ENCODE results near the gene CDK5R2. TPM values are rescaled to one million over a fixed set of nuclear protein-coding genes. Genes with fewer than 3 reads are reported as not detected.

Gene CDK5R2
- polyA plus RNA-seq, 1 donor (not counting 4 experiments of a cell fraction or from before 2014, with no cell fraction given), result not detected

DNA sequence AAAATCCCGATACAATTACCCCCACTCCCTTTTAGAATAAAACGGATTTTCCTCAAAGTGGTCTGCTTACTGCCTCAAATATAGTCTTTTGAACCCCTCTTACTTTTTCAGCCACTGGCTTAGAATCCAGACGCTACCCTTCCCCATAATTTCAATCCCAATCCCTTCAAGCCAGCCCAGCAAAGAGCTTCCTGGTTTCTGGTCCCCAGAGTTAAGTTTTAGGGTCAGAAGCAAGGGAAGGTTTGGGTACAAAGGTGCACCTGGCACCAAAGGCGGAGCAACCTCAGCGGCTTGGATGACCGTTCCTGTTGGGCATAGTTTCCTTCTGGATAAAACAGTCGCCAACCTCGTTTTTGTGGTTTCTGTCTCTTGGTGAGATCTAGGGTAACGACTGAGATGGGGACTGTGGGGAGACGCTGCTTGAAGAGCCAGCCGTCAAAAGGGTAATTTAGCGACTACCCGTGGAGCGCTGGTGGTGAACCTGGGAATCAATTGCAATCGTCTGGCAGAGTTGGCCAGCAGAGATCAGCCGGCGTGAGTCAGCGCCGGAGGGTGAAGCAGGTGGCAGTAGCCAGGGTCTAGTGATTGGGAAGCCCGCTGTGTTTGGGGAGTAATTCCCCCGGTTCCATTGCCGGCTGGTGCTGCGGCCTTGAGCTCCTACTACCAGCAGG lies 23.9 kb downstream of the CDK5R2 start:
- no peaks in the 10 kb centered on the region for H3K9me3 ChIP-seq (ENCODE audit: control insufficient read depth, low read depth, low read length)
- no peak for TF ChIP-seq EZH2 (IDR thresholded peaks at IDR 0.05; ENCODE audit: low read length)
- TF ChIP-seq, protein P1, sequence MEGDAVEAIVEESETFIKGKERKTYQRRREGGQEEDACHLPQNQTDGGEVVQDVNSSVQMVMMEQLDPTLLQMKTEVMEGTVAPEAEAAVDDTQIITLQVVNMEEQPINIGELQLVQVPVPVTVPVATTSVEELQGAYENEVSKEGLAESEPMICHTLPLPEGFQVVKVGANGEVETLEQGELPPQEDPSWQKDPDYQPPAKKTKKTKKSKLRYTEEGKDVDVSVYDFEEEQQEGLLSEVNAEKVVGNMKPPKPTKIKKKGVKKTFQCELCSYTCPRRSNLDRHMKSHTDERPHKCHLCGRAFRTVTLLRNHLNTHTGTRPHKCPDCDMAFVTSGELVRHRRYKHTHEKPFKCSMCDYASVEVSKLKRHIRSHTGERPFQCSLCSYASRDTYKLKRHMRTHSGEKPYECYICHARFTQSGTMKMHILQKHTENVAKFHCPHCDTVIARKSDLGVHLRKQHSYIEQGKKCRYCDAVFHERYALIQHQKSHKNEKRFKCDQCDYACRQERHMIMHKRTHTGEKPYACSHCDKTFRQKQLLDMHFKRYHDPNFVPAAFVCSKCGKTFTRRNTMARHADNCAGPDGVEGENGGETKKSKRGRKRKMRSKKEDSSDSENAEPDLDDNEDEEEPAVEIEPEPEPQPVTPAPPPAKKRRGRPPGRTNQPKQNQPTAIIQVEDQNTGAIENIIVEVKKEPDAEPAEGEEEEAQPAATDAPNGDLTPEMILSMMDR (optimal IDR thresholded peaks at IDR 0.05 in 1 of 3, IDR thresholded peaks at IDR 0.05 in 1 of 3, conservative IDR thresholded peaks at IDR 0.05 in 1 of 3; ENCODE audit: extremely low read depth in 1 of 3, insufficient read depth in 2 of 3, low read length in 3 of 3), result no peak
- no peak overlapping the region for H2AFZ ChIP-seq (ENCODE audit: control insufficient read depth, low read length)
- H3K9ac ChIP-seq (ENCODE audit: control insufficient read depth, extremely low read depth, insufficient read depth, low read length), result no peak overlapping the region
- H3K36me3 ChIP-seq (ENCODE audit: control insufficient read depth in 2 of 2, extremely low read depth in 1 of 2, insufficient read depth in 2 of 2, low read length in 2 of 2), result no peaks in the 10 kb centered on the region
- DNase-seq (ENCODE audit: low read depth, low spot score), result no peak
- FAIRE-seq, result no peak
- no peaks in the 10 kb centered on the region for H3K79me2 ChIP-seq (ENCODE audit: control insufficient read depth, insufficient read depth, low read length)
- no peaks in the 10 kb centered on the region for H3K9me1 ChIP-seq (ENCODE audit: control insufficient read depth, extremely low read depth, insufficient read depth, low read length)
- H3K27me3 ChIP-seq (ENCODE audit: control insufficient read depth, extremely low read depth, insufficient read depth, low read length), result peaks cover 83% of the 10 kb centered on the region
- no peak overlapping the region for H3K27ac ChIP-seq (ENCODE audit: control insufficient read depth, insufficient read depth, low read length)
- peaks cover 4% of the 10 kb centered on the region for H3K4me1 ChIP-seq (ENCODE audit: control insufficient read depth, extremely low read depth, insufficient read depth, low read length)
- dilution Hi-C loops (cut with MboI; ENCODE audit: extremely low pct_ligation_motif_present, low sequenced_read_pairs), result no loop called here
- no peaks in the 10 kb centered on the region for H4K20me1 ChIP-seq (ENCODE audit: control insufficient read depth, extremely low read depth, insufficient read depth, low read length)
- H3K4me3 ChIP-seq (ENCODE audit: control insufficient read depth in 2 of 3, extremely low read depth in 1 of 3, insufficient read depth in 2 of 3, low read depth in 1 of 3, low read length in 3 of 3), result no peak overlapping the region
- H3K4me2 ChIP-seq (ENCODE audit: control insufficient read depth, extremely low read depth, insufficient read depth, low read depth, low read length), result no peak overlapping the region

DNA sequence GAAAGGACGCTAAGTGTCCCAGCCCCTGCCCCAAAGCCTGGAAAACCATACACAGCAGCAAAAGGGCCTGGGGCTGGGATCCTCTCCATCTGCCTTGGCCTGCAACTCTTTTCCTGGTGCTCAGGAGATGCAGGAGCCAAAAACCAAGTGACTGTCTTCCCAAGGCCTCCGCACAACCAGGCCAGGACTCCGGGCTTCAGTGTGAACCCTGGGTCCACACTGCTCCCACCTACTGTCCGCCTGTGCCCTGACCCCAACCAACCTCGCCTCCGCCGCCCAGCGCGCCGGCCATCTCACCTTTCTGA lies 24.4 kb downstream of the CDK5R2 start:
- H3K27ac ChIP-seq (ENCODE audit: control insufficient read depth, insufficient read depth, low read length), result no peak overlapping the region
- H3K9ac ChIP-seq (ENCODE audit: control insufficient read depth, extremely low read depth, insufficient read depth, low read length), result no peak overlapping the region
- H3K4me2 ChIP-seq (ENCODE audit: control insufficient read depth, extremely low read depth, insufficient read depth, low read depth, low read length), result no peak overlapping the region
- no peaks in the 10 kb centered on the region for H3K9me1 ChIP-seq (ENCODE audit: control insufficient read depth, extremely low read depth, insufficient read depth, low read length)
- TF ChIP-seq, protein P1 (optimal IDR thresholded peaks at IDR 0.05 in 1 of 3, IDR thresholded peaks at IDR 0.05 in 1 of 3, conservative IDR thresholded peaks at IDR 0.05 in 1 of 3; ENCODE audit: extremely low read depth in 1 of 3, insufficient read depth in 2 of 3, low read length in 3 of 3), result no peak
- TF ChIP-seq EZH2 (IDR thresholded peaks at IDR 0.05; ENCODE audit: low read length), result no peak
- no peaks in the 10 kb centered on the region for H4K20me1 ChIP-seq (ENCODE audit: control insufficient read depth, extremely low read depth, insufficient read depth, low read length)
- no peak for DNase-seq (ENCODE audit: low read depth, low spot score)
- H2AFZ ChIP-seq (ENCODE audit: control insufficient read depth, low read length), result no peak overlapping the region
- peaks cover 88% of the 10 kb centered on the region for H3K27me3 ChIP-seq (ENCODE audit: control insufficient read depth, extremely low read depth, insufficient read depth, low read length)
- H3K79me2 ChIP-seq (ENCODE audit: control insufficient read depth, insufficient read depth, low read length), result no peaks in the 10 kb centered on the region
- H3K9me3 ChIP-seq (ENCODE audit: control insufficient read depth, low read depth, low read length), result no peaks in the 10 kb centered on the region
- dilution Hi-C loops (cut with MboI; ENCODE audit: extremely low pct_ligation_motif_present, low sequenced_read_pairs), result no loop called here
- FAIRE-seq, result no peak
- H3K36me3 ChIP-seq (ENCODE audit: control insufficient read depth in 2 of 2, extremely low read depth in 1 of 2, insufficient read depth in 2 of 2, low read length in 2 of 2), result no peaks in the 10 kb centered on the region
- no peak overlapping the region for H3K4me3 ChIP-seq (ENCODE audit: control insufficient read depth in 2 of 3, extremely low read depth in 1 of 3, insufficient read depth in 2 of 3, low read depth in 1 of 3, low read length in 3 of 3)
- peaks cover 4% of the 10 kb centered on the region for H3K4me1 ChIP-seq (ENCODE audit: control insufficient read depth, extremely low read depth, insufficient read depth, low read length)
